HL-60 (cell line): Measurements from ENCODE around the gene CSNK1G1.

Source experiments
- POLR2AphosphoS5 ChIP-seq: IDR thresholded peaks from 2 replicates; pipeline ENCODE4 v1.6.1; 2012; ENCODE audit warnings: low read depth
- TF ChIP-seq, protein P1 (sequence below): IDR thresholded peaks from one replicate; pipeline ENCODE4 v1.5.1; 2011; ENCODE audit warnings: low read length, control low read depth, inconsistent platforms; ENCODE audit not compliant: insufficient read depth

DNA sequence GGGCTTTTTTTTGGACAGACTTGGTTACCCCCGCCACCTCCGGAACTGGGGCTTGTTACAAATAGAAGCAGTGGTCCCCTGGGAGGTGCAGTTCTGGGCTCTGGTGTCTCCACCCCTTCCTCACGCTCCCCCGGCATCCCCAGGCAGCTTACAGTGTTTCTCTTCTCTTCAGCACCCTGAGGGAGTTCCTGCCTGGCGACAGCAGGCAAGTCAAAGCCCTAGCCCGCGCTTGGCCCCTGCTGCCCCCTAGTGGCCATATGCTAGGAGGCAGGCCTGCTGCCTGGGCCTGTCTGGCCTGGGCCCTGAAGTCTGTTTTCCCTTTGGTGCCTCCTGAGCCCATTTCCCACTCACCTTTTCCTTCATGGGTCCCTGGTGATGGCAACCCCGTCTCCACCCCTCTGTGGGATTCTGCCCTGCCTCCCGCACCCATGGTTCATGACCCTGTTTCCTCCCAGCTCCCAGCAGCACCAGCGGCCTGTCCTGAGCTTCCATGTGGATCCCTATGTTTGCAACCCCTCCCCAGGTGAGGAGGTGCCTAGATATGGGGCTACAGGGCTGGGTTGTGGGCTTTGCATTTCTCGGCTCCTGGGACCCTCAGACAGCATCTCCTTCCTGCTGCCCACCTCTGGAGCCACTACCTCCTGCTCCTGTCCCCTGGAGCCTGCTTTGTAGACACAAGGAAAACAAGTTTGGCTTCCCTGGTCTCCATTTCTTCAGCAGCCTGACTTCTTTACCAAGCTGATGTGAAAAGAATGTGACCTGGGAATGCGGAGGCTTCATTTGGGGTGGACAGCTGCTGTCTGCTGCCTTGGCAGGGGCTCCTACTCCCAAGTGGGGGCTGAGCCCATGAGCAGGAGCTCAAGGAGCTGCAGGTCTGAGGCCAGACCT lies 202.2 kb downstream of the CSNK1G1 start:
- TF ChIP-seq, protein P1, sequence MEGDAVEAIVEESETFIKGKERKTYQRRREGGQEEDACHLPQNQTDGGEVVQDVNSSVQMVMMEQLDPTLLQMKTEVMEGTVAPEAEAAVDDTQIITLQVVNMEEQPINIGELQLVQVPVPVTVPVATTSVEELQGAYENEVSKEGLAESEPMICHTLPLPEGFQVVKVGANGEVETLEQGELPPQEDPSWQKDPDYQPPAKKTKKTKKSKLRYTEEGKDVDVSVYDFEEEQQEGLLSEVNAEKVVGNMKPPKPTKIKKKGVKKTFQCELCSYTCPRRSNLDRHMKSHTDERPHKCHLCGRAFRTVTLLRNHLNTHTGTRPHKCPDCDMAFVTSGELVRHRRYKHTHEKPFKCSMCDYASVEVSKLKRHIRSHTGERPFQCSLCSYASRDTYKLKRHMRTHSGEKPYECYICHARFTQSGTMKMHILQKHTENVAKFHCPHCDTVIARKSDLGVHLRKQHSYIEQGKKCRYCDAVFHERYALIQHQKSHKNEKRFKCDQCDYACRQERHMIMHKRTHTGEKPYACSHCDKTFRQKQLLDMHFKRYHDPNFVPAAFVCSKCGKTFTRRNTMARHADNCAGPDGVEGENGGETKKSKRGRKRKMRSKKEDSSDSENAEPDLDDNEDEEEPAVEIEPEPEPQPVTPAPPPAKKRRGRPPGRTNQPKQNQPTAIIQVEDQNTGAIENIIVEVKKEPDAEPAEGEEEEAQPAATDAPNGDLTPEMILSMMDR: peak; percentile 95
- TF ChIP-seq POLR2AphosphoS5: peak; percentile 24; the same call in 1 of the 2 replicates
